PC-9 (cell line): ENCODE data around the gene RNF220. TPM values are rescaled to one million over a fixed set of nuclear protein-coding genes. Genes with fewer than 3 reads are reported as not detected.

ENCODE experiments used
- BruUV-seq: library from RNA; stranded (reverse); fragments of 400-500 nt; replicated peaks from 2 replicates; lab custom pipeline; 2021; lab: Mats Ljungman, UMichigan
- CTCF ChIA-PET: fragments of 300-600 bp; sonication (Branson Sonifier 250); formaldehyde crosslinking; loops from one replicate; lab custom pipeline; 2022; ENCODE audit warnings: antibody characterized with exemption; lab: Charles Lee
- POLR2A ChIA-PET: fragments of 300-600 bp; sonication (Branson Sonifier 250); formaldehyde crosslinking; loops from one replicate; lab custom pipeline; 2022; ENCODE audit warnings: antibody characterized with exemption; ENCODE audit not compliant: unreplicated experiment; lab: Charles Lee
- DNase-seq, 2 experiments: peaks; one replicate each; pipeline versions ENCODE4 v3.0.0 to v3.0.0-alpha.2; 2015 to 2022; ENCODE audit warnings: mixed read lengths in 1 of 2
- H2AFZ ChIP-seq: fragments of 200-600 bp; sonication (generic); 2 replicates; pipeline ENCODE4 v1.8.1; 2017; ENCODE audit warnings: antibody characterized with exemption
- H3F3A ChIP-seq: fragments of 200-600 bp; sonication (generic); 2 replicates; pipeline ENCODE4 v1.8.1; 2017; ENCODE audit warnings: antibody characterized with exemption, mild to moderate bottlenecking, low read depth; ENCODE audit not compliant: insufficient read depth
- H3K27ac ChIP-seq: fragments of 200-600 bp; sonication (generic); 2 replicates; pipeline ENCODE4 v1.6.1; 2016; ENCODE audit warnings: mixed run types
- H3K27me3 ChIP-seq: fragments of 200-600 bp; sonication (generic); 2 replicates; pipeline ENCODE4 v1.6.1; 2016; ENCODE audit warnings: low read depth, mixed run types; ENCODE audit not compliant: insufficient read depth
- H3K36me3 ChIP-seq: fragments of 200-600 bp; sonication (generic); 2 replicates; pipeline ENCODE4 v1.6.1; 2016; ENCODE audit warnings: low read depth, mixed run types
- H3K4me1 ChIP-seq: fragments of 200-600 bp; sonication (generic); replicated peaks from 2 replicates; pipeline ENCODE4 v1.6.1; 2016; ENCODE audit warnings: mixed run types; ENCODE audit not compliant: insufficient read depth
- H3K4me2 ChIP-seq: fragments of 200-600 bp; sonication (generic); 2 replicates; pipeline ENCODE4 v1.6.1; 2017; ENCODE audit warnings: mixed run types
- H3K4me3 ChIP-seq: fragments of 200-600 bp; sonication (generic); 2 replicates; pipeline ENCODE4 v1.6.1; 2016; ENCODE audit warnings: mixed run types
- H3K79me2 ChIP-seq: fragments of 200-600 bp; sonication (generic); 2 replicates; pipeline ENCODE4 v1.6.1; 2017; ENCODE audit warnings: low read depth, mixed run types
- H3K9me2 ChIP-seq: fragments of 200-600 bp; sonication (generic); 2 replicates; pipeline ENCODE4 v1.8.1; 2017; ENCODE audit warnings: mild to moderate bottlenecking; ENCODE audit not compliant: insufficient read depth
- H3K9me3 ChIP-seq: fragments of 200-600 bp; sonication (generic); 2 replicates; pipeline ENCODE4 v1.8.1; 2016; ENCODE audit warnings: low read depth; ENCODE audit not compliant: insufficient read depth
- H4K20me1 ChIP-seq: fragments of 200-600 bp; sonication (generic); 2 replicates; pipeline ENCODE4 v1.8.1; 2017; ENCODE audit not compliant: insufficient read depth
- EZH2 ChIP-seq: fragments of 200-600 bp; sonication (generic); IDR thresholded peaks from 2 replicates; pipeline ENCODE4 v1.8.0; 2017; ENCODE audit warnings: antibody characterized with exemption, low read depth
- intact Hi-C: fragments of 100-400 bp; cut with micrococcal nuclease; formaldehyde crosslinking; loops from one replicate; pipeline ENCODE4 v1.10.0; 2022; ENCODE audit not compliant: unreplicated experiment
- total RNA-seq: library from RNA; stranded (reverse); gene quantifications from 2 replicates; pipeline ENCODE4 v1.2.3, GENCODE V29; 2021
- TF ChIP-seq, protein P1 (sequence below): fragments of 200-600 bp; sonication (generic); conservative IDR thresholded peaks from 2 replicates; pipeline ENCODE4 v1.6.1; 2017; ENCODE audit warnings: mixed run types, antibody characterized with exemption, mild to moderate bottlenecking, moderate library complexity

Gene RNF220
- total RNA-seq, 1 experiment from 2014 or later, result 82.9 TPM

DNA sequence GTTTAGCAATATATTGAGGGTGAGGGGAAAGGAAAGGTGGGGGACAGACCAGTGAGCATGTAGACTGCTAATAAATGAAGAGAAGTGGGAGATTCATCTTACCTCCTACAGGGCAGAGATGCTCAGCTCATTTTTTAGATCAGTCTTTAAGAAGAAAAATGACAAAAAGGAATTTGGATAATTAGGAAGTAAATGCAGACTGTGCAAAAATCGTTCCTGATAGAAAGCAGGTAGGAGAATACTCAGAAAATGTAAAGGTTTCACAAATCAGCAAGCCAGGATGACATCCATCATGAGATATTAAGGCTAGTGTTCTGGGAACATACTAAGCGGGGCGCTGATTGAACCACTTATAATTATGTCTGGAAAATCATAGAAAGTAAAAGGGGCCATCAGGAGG lies 106.3 kb downstream of the RNF220 start:
- H3K36me3 ChIP-seq, result no peaks in the 10 kb centered on the region
- TF ChIP-seq, protein P1, sequence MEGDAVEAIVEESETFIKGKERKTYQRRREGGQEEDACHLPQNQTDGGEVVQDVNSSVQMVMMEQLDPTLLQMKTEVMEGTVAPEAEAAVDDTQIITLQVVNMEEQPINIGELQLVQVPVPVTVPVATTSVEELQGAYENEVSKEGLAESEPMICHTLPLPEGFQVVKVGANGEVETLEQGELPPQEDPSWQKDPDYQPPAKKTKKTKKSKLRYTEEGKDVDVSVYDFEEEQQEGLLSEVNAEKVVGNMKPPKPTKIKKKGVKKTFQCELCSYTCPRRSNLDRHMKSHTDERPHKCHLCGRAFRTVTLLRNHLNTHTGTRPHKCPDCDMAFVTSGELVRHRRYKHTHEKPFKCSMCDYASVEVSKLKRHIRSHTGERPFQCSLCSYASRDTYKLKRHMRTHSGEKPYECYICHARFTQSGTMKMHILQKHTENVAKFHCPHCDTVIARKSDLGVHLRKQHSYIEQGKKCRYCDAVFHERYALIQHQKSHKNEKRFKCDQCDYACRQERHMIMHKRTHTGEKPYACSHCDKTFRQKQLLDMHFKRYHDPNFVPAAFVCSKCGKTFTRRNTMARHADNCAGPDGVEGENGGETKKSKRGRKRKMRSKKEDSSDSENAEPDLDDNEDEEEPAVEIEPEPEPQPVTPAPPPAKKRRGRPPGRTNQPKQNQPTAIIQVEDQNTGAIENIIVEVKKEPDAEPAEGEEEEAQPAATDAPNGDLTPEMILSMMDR, result no peak
- TF ChIP-seq EZH2, result no peak
- no peaks in the 10 kb centered on the region for H4K20me1 ChIP-seq
- H2AFZ ChIP-seq, result no peak overlapping the region
- intact Hi-C loops, result no loop called here
- no peaks in the 10 kb centered on the region for H3K27me3 ChIP-seq
- H3K4me3 ChIP-seq, result no peak overlapping the region
- peaks cover 19% of the 10 kb centered on the region for H3K4me1 ChIP-seq
- H3K4me2 ChIP-seq, result no peak overlapping the region
- H3K9me3 ChIP-seq, result no peaks in the 10 kb centered on the region
- H3K27ac ChIP-seq, result no peak overlapping the region
- DNase-seq, result no peak
- no peaks in the 10 kb centered on the region for H3K79me2 ChIP-seq
- BruUV-seq, result no TSS peak
- H3K9me2 ChIP-seq, result no peaks in the 10 kb centered on the region
- peaks cover 6% of the 10 kb centered on the region; the same call in 1 of the 2 replicates for H3F3A ChIP-seq
- CTCF ChIA-PET, result interaction anchor here (0.6 kb wide), 1 partner anchor 25 kb away, joined by 5 read pairs; no protein-coding TSS in a partner anchor
- POLR2A ChIA-PET, result no interaction called here

- peaks cover 6% of the 10 kb centered on the region; the same call in 1 of the 2 replicates for H3F3A ChIP-seq
- DNase-seq, result no peak
- intact Hi-C loops, result no loop called here
- H2AFZ ChIP-seq, result no peak overlapping the region
- BruUV-seq, result no TSS peak
- TF ChIP-seq EZH2, result no peak
- TF ChIP-seq, protein P1, result no peak
- H3K36me3 ChIP-seq, result no peaks in the 10 kb centered on the region
- no peaks in the 10 kb centered on the region for H3K79me2 ChIP-seq
- H3K4me2 ChIP-seq, result no peak overlapping the region
- ChIA-PET POLR2A (no interaction called here), CTCF (interaction anchor here (0.6 kb wide), 1 partner anchor 26 kb away, joined by 5 read pairs; no protein-coding TSS in a partner anchor)
- H3K27me3 ChIP-seq, result no peaks in the 10 kb centered on the region
- no peaks in the 10 kb centered on the region for H3K9me2 ChIP-seq
- H3K4me3 ChIP-seq, result no peak overlapping the region
- no peaks in the 10 kb centered on the region for H4K20me1 ChIP-seq
- H3K4me1 ChIP-seq, result peaks cover 19% of the 10 kb centered on the region
- H3K9me3 ChIP-seq, result no peaks in the 10 kb centered on the region
- H3K27ac ChIP-seq, result no peak overlapping the region
These were observed 106.7 kb downstream of the RNF220 start for GRCh38 chr1:44511769-44512168.

GRCh38 chr1:44512313-44512885 lies 107.3 kb downstream of the RNF220 start:
- intact Hi-C loops, result no loop called here
- no peak for DNase-seq
- H3K36me3 ChIP-seq, result no peaks in the 10 kb centered on the region
- POLR2A ChIA-PET, result no interaction called here
- H3F3A ChIP-seq, result peaks cover 6% of the 10 kb centered on the region; the same call in 1 of the 2 replicates
- no peaks in the 10 kb centered on the region for H3K9me2 ChIP-seq
- no TSS peak for BruUV-seq
- H3K79me2 ChIP-seq, result no peaks in the 10 kb centered on the region
- H3K4me1 ChIP-seq, result peaks cover 19% of the 10 kb centered on the region
- H3K4me2 ChIP-seq, result no peak overlapping the region
- no peaks in the 10 kb centered on the region for H3K9me3 ChIP-seq
- no peak overlapping the region for H2AFZ ChIP-seq
- H4K20me1 ChIP-seq, result no peaks in the 10 kb centered on the region
- TF ChIP-seq EZH2, result no peak
- TF ChIP-seq, protein P1, result no peak
- no peaks in the 10 kb centered on the region for H3K27me3 ChIP-seq
- CTCF ChIA-PET, result no interaction called here
- no peak overlapping the region for H3K4me3 ChIP-seq
- H3K27ac ChIP-seq, result no peak overlapping the region
